GDM1 (cell line): ENCODE measurements around the gene NOP14.
"Not testable (repeated sequence)": the region's sequence is repeated elsewhere in the genome, so short reads cannot be mapped to it uniquely, and the experiment has no call there.

ENCODE experiments used
- DNase-seq: peaks from one replicate; lab custom pipeline; 2025; lab: John Stamatoyannopoulos, UW

The NOP14 gene

GRCh38 chr4:2931512-2932301 is 31.5 kb downstream of the NOP14 start:
- DNase-seq: peak; percentile 79

GRCh38 chr4:2930758-2931511 is 32.3 kb downstream of the NOP14 start:
- no peak for DNase-seq

- no peak for DNase-seq
Measured at GRCh38 chr4:2930135-2930757, 33.0 kb downstream of the NOP14 start.

- DNase-seq: no peak
Measured at GRCh38 chr4:2929469-2929868, 33.7 kb downstream of the NOP14 start.

- no peak for DNase-seq
Measured at GRCh38 chr4:2928242-2929176, 34.7 kb downstream of the NOP14 start.

- no peak for DNase-seq
Measured at GRCh38 chr4:2927696-2928075, 35.5 kb downstream of the NOP14 start.

- DNase-seq: no peak
Measured at GRCh38 chr4:2927016-2927695, 36.0 kb downstream of the NOP14 start.

- DNase-seq: no peak
Measured at GRCh38 chr4:2925931-2926860, 37.0 kb downstream of the NOP14 start.

- no peak for DNase-seq
Measured at GRCh38 chr4:2925496-2925895, 37.7 kb downstream of the NOP14 start.

- no peak for DNase-seq
Measured at GRCh38 chr4:2924765-2925301, 38.4 kb downstream of the NOP14 start.

GRCh38 chr4:2924286-2924685 is 38.9 kb downstream of the NOP14 start:
- DNase-seq: no peak

GRCh38 chr4:2923668-2924173 is 39.5 kb downstream of the NOP14 start:
- DNase-seq: no peak

- no peak for DNase-seq
Measured at GRCh38 chr4:2923141-2923551, 40.1 kb downstream of the NOP14 start.

- DNase-seq: not testable (repeated sequence)
Measured at GRCh38 chr4:2922453-2923101, 40.6 kb downstream of the NOP14 start.

- DNase-seq: not testable (repeated sequence)
Measured at GRCh38 chr4:2918714-2919113, 44.5 kb downstream of the NOP14 start.

- DNase-seq: not testable (repeated sequence)
Measured at GRCh38 chr4:2918300-2918699, 44.9 kb downstream of the NOP14 start.

GRCh38 chr4:2916696-2917095 is 46.5 kb downstream of the NOP14 start:
- DNase-seq: not testable (repeated sequence)

- no peak for DNase-seq
Measured at GRCh38 chr4:2915789-2916188, 47.4 kb downstream of the NOP14 start.
